Astrocyte of the hippocampus (primary cell): ENCODE results near the gene MYO18B.

Experiments
- DNase-seq: peaks from one replicate; pipeline ENCODE4 v3.0.0; 2011; ENCODE audit warnings: low read depth, low spot score

The MYO18B gene

GRCh38 chr22:25824828-25825423 is 82.9 kb downstream of the MYO18B start:
- no peak for DNase-seq

- no peak for DNase-seq
These were observed 85.4 kb downstream of the MYO18B start for GRCh38 chr22:25827415-25827814.

DNA sequence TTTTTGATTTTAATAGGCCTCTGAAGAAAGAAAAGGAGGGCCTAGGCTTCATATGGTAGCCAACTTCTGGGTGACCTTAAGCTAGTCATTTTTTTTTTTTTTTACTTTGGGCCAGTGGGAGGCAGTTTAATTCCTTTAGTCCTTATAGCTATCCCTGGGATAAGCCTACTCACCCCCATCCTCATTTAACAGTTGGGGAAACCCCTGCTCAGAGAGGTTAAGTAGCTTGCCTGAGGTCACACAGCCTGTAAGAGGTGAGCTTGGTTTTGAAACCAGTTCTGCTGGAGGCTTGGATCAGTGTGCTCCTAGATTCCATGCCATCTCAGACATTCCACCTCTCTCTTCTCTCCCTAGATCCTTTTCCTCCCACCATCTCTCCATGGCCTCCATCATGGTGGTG is 86.4 kb downstream of the MYO18B start:
- DNase-seq, result no peak

DNA sequence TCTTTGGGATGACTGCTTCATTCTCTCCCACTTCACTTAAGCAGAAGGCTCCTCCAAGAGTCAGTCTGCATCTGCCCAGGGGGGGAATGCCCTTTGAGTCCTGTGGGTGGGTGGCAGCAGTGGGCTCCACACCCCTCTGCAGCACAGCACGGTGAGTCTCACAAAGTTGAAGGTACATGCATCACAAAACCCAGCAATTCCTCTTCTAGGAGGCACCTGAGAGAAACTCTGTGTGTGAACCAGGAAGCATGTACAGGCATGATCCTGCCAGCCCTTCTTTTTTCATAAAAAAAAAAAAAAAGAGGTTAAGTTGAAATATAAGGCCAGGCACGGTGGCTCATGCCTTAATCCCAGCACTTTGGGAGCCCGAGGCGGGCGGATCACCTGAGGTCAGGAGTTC is 87.2 kb downstream of the MYO18B start:
- no peak for DNase-seq

- DNase-seq, result no peak
These were observed 88.1 kb downstream of the MYO18B start for GRCh38 chr22:25829808-25830777.

- DNase-seq, result no peak
These were observed 91.1 kb downstream of the MYO18B start for GRCh38 chr22:25833091-25833490.

GRCh38 chr22:25833676-25834075 is 91.7 kb downstream of the MYO18B start:
- no peak for DNase-seq

DNA sequence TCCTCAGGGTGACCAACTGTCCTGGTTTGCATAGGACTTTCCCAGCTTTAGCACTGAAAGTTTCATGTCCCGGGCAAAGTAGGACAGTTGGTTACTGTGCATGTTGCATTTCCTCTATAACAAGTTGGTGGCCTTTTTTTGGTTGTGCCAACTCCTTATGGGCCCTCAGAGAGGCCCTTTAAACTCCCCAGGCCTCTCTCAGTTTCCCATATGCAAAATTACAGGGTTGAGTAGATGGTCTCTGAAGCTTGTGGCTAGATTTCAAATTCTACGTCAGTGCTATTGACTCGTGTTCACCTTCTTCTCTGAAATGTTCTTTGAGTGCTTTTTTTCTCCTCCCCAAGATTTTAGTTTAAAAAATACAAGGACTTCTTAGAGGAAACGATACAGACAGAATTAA is 92.5 kb downstream of the MYO18B start:
- DNase-seq, result no peak

DNA sequence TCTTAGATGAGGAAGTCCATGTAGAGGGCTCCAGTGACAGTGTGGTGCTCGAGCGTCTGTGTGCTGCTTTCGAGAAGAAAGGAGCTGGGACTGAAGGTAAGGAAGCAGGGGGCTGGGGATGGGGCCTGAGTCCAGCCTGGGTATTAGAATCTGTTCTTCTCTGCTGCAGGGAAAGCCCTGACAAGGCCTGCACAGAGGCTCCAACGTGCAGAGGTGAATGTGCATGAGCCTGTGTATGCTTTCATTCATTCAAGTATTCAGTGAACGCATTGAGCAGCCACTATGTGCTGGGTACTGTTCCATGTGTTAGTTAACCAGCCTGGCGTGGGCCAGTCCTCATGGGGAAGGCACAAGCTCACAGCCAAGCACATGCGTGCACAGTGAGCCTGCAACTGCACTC is 93.4 kb downstream of the MYO18B start:
- DNase-seq, result no peak

DNA sequence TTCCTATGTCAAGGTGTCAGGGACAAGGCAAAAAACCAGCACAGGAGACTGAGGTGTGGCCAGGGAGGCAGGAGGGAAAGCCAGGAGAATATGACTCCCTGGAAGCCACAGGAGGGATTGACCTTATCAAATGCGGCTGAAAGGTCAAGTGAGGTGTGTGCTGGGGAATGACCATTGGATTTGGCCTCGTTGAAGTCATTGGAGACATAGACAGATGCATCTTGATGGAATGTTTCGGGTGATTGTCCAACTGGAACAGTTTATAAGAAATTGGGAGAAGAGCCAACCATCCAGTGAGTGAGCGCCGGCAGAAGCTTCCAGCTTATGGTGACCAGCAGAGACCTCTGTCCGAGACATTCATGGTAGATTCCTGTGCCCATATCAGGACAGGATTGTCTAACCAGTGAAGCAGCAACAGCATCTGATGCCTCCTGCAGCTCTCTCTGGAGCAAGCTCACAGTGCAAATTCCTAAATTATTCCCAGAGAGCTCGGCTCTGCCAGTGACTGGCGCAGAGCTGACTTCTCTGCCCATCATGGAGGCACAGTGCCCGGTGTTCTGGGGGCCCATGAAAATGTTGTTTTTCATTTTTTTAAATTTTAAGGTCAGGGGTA is 95.4 kb downstream of the MYO18B start:
- no peak for DNase-seq

GRCh38 chr22:25838960-25839741 is 97.2 kb downstream of the MYO18B start:
- no peak for DNase-seq

GRCh38 chr22:25839755-25840154 is 97.8 kb downstream of the MYO18B start:
- no peak for DNase-seq

DNA sequence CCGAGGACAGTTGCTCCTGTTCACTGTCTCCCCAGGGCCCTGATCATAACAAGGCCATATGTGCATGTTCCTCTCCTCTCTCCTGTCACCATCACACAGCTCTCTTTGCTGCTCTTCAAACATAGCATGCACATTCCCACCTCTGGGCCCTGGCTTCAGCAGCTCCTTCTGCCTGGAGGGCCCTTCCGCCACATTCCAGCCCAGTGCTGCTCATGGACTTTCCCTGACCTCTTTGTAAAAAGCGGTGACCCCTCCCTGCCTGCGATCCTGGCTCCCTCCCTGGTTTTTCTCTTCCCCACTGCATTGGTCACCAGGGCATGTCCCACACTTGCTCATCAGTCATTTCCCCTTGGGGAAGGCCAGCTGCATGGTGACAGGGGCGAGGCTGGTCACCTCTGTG is 98.2 kb downstream of the MYO18B start:
- DNase-seq, result no peak

GRCh38 chr22:25840891-25841290 is 98.9 kb downstream of the MYO18B start:
- no peak for DNase-seq

DNA sequence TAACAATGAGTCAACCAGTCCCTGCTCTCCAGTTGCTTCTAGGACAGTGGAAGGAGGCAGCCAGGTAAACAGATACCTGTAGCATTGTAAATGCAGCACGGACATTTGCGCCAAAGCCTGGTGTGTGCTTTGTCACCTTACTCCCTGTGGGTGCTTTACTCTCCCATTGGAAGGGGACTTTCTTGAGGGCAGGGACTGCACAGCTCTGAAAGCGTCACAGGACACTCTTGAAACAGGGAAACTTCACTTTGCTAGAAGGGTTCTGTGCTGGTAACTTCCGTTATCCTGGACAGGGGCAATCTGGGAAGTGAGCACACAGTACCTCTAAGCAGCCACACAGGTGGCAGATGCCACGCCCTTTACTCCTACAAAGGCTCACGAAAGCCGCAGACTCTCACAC is 99.8 kb downstream of the MYO18B start:
- DNase-seq, result no peak

DNA sequence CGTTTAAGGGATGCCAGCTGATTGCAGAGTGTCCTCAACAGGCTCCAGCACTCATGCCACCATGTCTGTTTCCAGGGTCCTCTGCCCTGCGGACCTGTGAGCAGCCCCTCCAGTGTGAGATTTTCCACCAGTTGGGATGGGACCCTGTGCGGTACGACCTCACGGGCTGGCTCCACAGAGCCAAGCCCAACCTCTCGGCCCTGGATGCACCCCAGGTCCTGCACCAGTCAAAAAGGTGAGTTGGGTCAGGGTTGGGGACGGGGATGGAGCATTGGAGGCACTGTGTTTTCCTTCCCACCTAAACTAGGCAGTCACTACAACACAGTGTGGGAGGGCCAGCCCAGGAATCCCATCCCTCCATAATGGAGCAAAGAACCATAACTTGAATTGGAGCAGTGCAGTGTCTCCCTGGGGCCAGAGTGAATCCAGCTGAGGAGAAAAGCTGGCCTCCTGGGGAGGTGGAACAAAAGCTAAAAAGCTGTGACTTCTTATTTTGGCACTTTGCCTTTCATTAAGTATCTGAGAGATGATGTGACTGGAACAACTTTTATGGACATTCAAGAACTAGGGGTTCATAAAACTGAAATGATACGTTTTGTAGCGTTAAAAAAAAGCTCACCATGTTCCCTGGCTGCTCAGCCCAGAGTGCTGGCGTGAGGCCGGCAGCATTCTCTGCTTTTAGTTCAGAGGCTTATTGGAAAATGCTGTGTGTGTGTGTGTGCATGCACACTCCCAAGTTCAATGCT is 101.8 kb downstream of the MYO18B start:
- DNase-seq, result no peak

DNA sequence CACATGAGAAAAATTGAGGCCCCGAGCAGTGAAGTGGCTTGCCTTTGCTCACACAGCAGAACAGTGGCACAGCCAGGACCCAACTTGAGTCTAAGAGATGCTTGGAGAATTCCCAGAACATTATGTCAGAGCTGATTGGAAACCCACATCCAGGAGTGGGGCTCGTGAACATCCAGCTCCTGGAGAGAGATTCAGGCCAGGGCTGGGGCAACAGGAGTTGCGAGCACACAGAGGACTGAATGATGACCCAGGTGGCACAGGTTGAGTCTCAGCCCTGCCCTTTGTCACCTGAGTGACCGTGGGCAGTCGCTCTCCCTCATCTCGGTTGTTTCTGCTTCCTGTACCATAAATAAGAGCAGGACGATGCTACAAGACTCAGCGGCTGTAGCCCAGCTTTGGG is 102.6 kb downstream of the MYO18B start:
- no peak for DNase-seq

DNA sequence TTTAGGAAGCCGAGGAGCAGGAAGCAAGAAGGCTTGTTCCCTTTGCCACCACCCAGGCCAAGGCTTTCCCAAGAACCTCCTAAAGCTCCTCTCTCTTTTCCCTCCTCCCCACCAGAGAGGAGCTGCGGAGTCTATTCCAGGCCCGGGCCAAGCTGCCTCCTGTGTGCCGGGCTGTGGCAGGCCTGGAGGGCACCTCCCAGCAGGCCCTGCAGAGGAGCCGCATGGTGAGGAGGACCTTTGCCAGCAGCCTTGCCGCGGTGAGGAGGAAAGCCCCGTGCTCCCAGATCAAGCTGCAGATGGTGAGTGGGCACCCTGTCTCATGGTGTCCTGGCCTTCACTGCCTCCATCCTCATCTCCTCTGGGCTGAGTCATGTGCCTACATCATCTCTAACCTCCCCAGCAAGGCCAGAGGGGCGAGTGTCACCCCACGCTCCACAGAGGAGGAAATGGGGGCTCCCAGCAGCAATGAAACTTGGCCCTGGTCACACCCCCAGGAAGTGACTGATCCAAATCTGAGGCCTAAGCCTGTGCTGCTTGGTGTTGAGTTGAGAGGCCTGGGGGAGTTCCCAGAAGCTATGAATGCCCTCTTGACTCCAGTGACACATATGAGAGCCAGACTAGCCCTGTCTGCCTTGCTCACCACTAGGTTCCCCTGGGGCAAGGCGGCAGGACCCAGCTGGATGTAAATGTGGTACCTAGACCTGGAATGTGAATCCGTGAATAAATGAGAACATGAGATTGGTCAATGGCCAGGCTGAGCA is 104.2 kb downstream of the MYO18B start:
- DNase-seq, result no peak

DNA sequence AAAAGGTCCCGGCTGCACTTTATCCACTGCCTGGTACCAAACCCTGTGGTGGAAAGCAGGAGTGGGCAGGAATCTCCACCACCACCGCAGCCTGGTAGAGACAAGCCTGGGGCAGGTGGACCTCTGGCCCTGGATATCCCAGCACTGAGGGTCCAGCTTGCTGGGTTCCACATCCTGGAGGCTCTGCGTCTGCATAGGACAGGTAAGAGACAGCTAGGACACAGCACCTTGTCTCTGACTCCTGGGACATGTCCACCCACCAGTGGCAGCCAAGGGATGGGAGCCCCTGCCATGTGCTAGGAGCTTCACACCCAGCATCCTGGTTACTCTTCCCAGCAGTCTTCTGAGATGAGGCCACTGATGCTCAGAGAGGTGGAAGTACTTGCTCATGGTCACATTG is 105.5 kb downstream of the MYO18B start:
- DNase-seq, result no peak

DNA sequence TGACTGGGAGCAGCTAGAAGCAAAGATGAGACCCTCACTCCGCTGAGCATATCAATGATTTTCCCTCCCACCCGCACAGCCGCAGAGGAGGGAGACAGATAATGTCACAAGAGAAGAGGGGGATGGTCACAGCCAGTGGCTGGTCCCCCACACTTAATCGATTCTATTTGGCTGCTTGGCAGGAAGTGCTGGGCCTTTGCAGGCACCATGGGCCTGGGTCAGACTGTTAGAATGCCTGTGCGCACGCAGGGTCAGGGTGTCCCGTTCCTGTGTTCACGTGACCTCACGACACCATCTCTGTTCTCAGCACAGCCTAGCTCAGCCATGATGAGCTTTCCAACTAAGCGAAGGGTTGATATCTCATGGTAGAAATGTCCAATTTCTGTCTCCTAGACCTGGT is 107.0 kb downstream of the MYO18B start:
- DNase-seq, result no peak

DNA sequence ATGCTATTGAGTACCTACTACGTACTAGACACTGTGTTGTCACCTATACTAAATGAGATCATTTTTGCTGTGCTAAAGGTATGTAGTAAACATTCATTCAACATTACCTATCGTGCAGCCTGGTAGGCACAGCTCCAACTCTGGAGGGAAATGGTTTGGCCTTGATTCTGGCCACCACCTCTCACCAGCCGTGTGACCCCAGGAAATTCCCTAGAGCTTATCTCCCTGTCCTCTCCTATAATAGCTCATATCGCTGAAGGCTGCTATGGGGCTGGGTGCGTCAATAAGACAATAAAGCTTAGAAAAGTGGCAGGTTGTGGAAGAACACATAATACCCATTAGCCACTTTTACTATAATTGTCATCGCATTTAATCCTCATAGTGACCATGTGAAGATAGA is 107.5 kb downstream of the MYO18B start:
- DNase-seq, result no peak
